ENCODE results near the gene CYSRT1. TPM values are rescaled to one million over a fixed set of nuclear protein-coding genes. Genes with fewer than 3 reads are reported as not detected.

The CYSRT1 gene
- total and polyA plus RNA-seq, 2 experiments from 2014 or later: 0.43 to 0.75 TPM

- DNase-seq: no peak
Measured at GRCh38 chr9:137225699-137226331, 841 bp downstream of the CYSRT1 start.

GRCh38 chr9:137226338-137227053, 1.5 kb downstream of the CYSRT1 start:
- H4K20me1 ChIP-seq (ENCODE audit: insufficient read depth): no peaks in the 10 kb centered on the region
- TF ChIP-seq EZH2phosphoT487 (IDR thresholded peaks at IDR 0.05; ENCODE audit: insufficient read depth, low read depth): no peak
- no peak for TF ChIP-seq EZH2 (IDR thresholded peaks at IDR 0.05; ENCODE audit: insufficient read depth, poor library complexity, severe bottlenecking)
- no peaks in the 10 kb centered on the region for H3K9me2 ChIP-seq (ENCODE audit: insufficient read depth)
- H3K4me2 ChIP-seq (ENCODE audit: unreplicated experiment): no peak overlapping the region
- no peaks in the 10 kb centered on the region for H3K27me3 ChIP-seq (replicated peaks; ENCODE audit: insufficient read depth)
- DNase-seq: peak; percentile 46
- peak overlapping the region; percentile 41; the same call in 1 of the 2 replicates for H3K9ac ChIP-seq
- H3K79me2 ChIP-seq (ENCODE audit: insufficient read depth): no peaks in the 10 kb centered on the region
- no peaks in the 10 kb centered on the region for H3F3A ChIP-seq (ENCODE audit: insufficient read depth)
- H2AFZ ChIP-seq: no peak overlapping the region
- WGBS, 2 experiments (ENCODE audit: low coverage in 1 of 2, low lambda C conversion rate in 2 of 2, missing lambda C conversion rate in 2 of 2): 67 to 70% methylated on average over 17 to 18 of the region's 18 CpGs
- in situ Hi-C loops (cut with MboI): no loop called here
- H3K4me1 ChIP-seq (ENCODE audit: insufficient read depth): peaks cover 3% of the 10 kb centered on the region; the same call in 1 of the 2 replicates
- H3K4me3 ChIP-seq: no peak overlapping the region
- no peaks in the 10 kb centered on the region for H3K36me3 ChIP-seq (ENCODE audit: low read depth)
- H3K27ac ChIP-seq: no peak overlapping the region
- no peaks in the 10 kb centered on the region for H3K9me3 ChIP-seq (ENCODE audit: low read depth)

More at GRCh38 chr9:137225699-137226331, 841 bp downstream of the CYSRT1 start:
- Histone ChIP-seq H3K4me2 (ENCODE audit: unreplicated experiment) (no peak overlapping the region), H3F3A (ENCODE audit: insufficient read depth) (no peaks in the 10 kb centered on the region), H3K9me2 (ENCODE audit: insufficient read depth) (no peaks in the 10 kb centered on the region), H3K4me1 (ENCODE audit: insufficient read depth) (peaks cover 3% of the 10 kb centered on the region; the same call in 1 of the 2 replicates), H2AFZ (no peak overlapping the region), H4K20me1 (ENCODE audit: insufficient read depth) (no peaks in the 10 kb centered on the region), H3K27ac (no peak overlapping the region), H3K27me3 (replicated peaks; ENCODE audit: insufficient read depth) (no peaks in the 10 kb centered on the region), H3K36me3 (ENCODE audit: low read depth) (no peaks in the 10 kb centered on the region), H3K4me3 (no peak overlapping the region), H3K9me3 (ENCODE audit: low read depth) (no peaks in the 10 kb centered on the region), H3K79me2 (ENCODE audit: insufficient read depth) (no peaks in the 10 kb centered on the region), H3K9ac (no peak overlapping the region)
- no peak for TF ChIP-seq EZH2 (IDR thresholded peaks at IDR 0.05; ENCODE audit: insufficient read depth, poor library complexity, severe bottlenecking)
- 75 to 76% methylated on average over 19 to 21 of the region's 21 CpGs for WGBS, 2 experiments (ENCODE audit: low coverage in 1 of 2, low lambda C conversion rate in 2 of 2, missing lambda C conversion rate in 2 of 2)
- in situ Hi-C loops (cut with MboI): no loop called here

GRCh38 chr9:137227054-137227852, 2.3 kb downstream of the CYSRT1 start, which contains the start of gene RNF224:
Gene RNF224 (plus strand): TSS chr9:137227502. CDS start chr9:137228336, 834 bp downstream.
- Histone ChIP-seq H3K4me2 (ENCODE audit: unreplicated experiment) (no peak within 1 kb of the TSS), H3K79me2 (ENCODE audit: insufficient read depth) (no peaks in the 10 kb centered on the region), H3F3A (ENCODE audit: insufficient read depth) (no peaks in the 10 kb centered on the region), H3K36me3 (ENCODE audit: low read depth) (no peaks in the 10 kb centered on the region), H3K4me1 (ENCODE audit: insufficient read depth) (peaks cover 3% of the 10 kb centered on the region; the same call in 1 of the 2 replicates), H2AFZ (no peak within 1 kb of the TSS), H3K9me3 (ENCODE audit: low read depth) (no peaks in the 10 kb centered on the region), H3K9me2 (ENCODE audit: insufficient read depth) (no peaks in the 10 kb centered on the region), H3K27me3 (replicated peaks; ENCODE audit: insufficient read depth) (no peaks in the 10 kb centered on the region), H3K27ac (no peak within 1 kb of the TSS), H4K20me1 (ENCODE audit: insufficient read depth) (no peaks in the 10 kb centered on the region), H3K4me3 (no peak within 1 kb of the TSS), H3K9ac (peak within 1 kb of the TSS; percentile 41; the same call in 1 of the 2 replicates)
- peak; percentile 86 for DNase-seq
- TF ChIP-seq EZH2 (IDR thresholded peaks at IDR 0.05; ENCODE audit: insufficient read depth, poor library complexity, severe bottlenecking) (no peak), EZH2phosphoT487 (IDR thresholded peaks at IDR 0.05; ENCODE audit: insufficient read depth, low read depth) (no peak)
- WGBS, 2 experiments (ENCODE audit: low coverage in 1 of 2, low lambda C conversion rate in 2 of 2, missing lambda C conversion rate in 2 of 2): 21 to 23% methylated on average over 25 of the region's 25 CpGs
- in situ Hi-C loops (cut with MboI): no loop called here

- no peak overlapping the region for H3K9ac ChIP-seq
- H3K4me2 ChIP-seq (ENCODE audit: unreplicated experiment): no peak overlapping the region
- no peak for DNase-seq
- no peaks in the 10 kb centered on the region for H3K79me2 ChIP-seq (ENCODE audit: insufficient read depth)
- no peak overlapping the region for H3K4me3 ChIP-seq
- H3K27ac ChIP-seq: no peak overlapping the region
- H2AFZ ChIP-seq: no peak overlapping the region
- TF ChIP-seq EZH2 (IDR thresholded peaks at IDR 0.05; ENCODE audit: insufficient read depth, poor library complexity, severe bottlenecking): no peak
- no peak for TF ChIP-seq EZH2phosphoT487 (IDR thresholded peaks at IDR 0.05; ENCODE audit: insufficient read depth, low read depth)
- H3K36me3 ChIP-seq (ENCODE audit: low read depth): no peaks in the 10 kb centered on the region
- H4K20me1 ChIP-seq (ENCODE audit: insufficient read depth): no peaks in the 10 kb centered on the region
- 33 to 40% methylated on average over 13 to 18 of the region's 18 CpGs for WGBS, 2 experiments (ENCODE audit: low coverage in 1 of 2, low lambda C conversion rate in 2 of 2, missing lambda C conversion rate in 2 of 2)
- no peaks in the 10 kb centered on the region for H3K9me3 ChIP-seq (ENCODE audit: low read depth)
- H3K27me3 ChIP-seq (replicated peaks; ENCODE audit: insufficient read depth): no peaks in the 10 kb centered on the region
- in situ Hi-C loops (cut with MboI): no loop called here
- no peaks in the 10 kb centered on the region for H3F3A ChIP-seq (ENCODE audit: insufficient read depth)
- H3K9me2 ChIP-seq (ENCODE audit: insufficient read depth): no peaks in the 10 kb centered on the region
- H3K4me1 ChIP-seq (ENCODE audit: insufficient read depth): peaks cover 3% of the 10 kb centered on the region; the same call in 1 of the 2 replicates
Measured at GRCh38 chr9:137227853-137228505, 3.0 kb downstream of the CYSRT1 start.

Data from GM23248 (cell line).